Stomach (tissue), 4 donors: ENCODE measurements around the gene KCNC1.

Experiments used
- CTCF ChIP-seq, 7 experiments: fragments of 450-650 bp in 4 of 7; fragments of 200-600 bp in 3 of 7; sonication (generic) in 3 of 7; IDR thresholded peaks; one replicate each; pipeline ENCODE4 v1.5.1; 2016 to 2019; ENCODE audit warnings: antibody characterized with exemption in 7 of 7, control low read depth in 2 of 7, mild to moderate bottlenecking in 1 of 7
- EP300 ChIP-seq: sonication (generic); formaldehyde crosslinking; IDR thresholded peaks from one replicate; pipeline ENCODE4 v1.6.1; 2017; ENCODE audit warnings: antibody characterized with exemption
- POLR2A ChIP-seq, 4 donors: fragments of 450-650 bp; IDR thresholded peaks; one replicate each; pipeline ENCODE4 v1.6.1; 2016; ENCODE audit warnings: antibody characterized with exemption in 4 of 4, control low read depth in 2 of 4, mild to moderate bottlenecking in 1 of 4, moderate library complexity in 1 of 4
- POLR2AphosphoS5 ChIP-seq, 3 donors: sonication (generic); formaldehyde crosslinking; IDR thresholded peaks; one replicate each; pipeline ENCODE4 v1.6.1; 2016; ENCODE audit warnings: antibody characterized with exemption in 3 of 3

DNA sequence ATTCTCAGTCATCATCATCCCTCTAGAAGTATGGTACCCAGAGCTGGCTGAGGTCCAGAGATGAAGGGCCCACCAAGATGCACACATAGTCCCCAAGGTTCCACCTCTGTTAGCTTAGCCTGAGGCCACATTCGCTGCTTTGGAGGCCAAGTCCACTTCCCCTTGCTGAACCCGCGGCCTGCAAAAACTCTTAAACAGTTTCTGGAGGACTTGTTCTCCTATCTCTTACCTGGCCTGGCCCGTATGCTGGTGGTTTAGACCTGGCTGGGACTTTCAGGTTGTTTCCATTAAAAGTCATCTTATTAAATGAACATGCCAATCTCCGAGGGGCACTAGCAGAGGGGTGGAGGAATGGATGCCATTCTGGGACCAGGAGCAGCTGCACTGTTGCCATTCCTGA lies 64.6 kb downstream of the KCNC1 start:
- TF ChIP-seq CTCF (IDR thresholded peaks at IDR 0.05) (no peak), POLR2A (IDR thresholded peaks at IDR 0.05) (no peak), EP300 (no peak), POLR2AphosphoS5 (IDR thresholded peaks at IDR 0.05) (no peak)
